ENCODE measurements around the gene ACBD4. TPM values are rescaled to one million over a fixed set of nuclear protein-coding genes. Genes with fewer than 3 reads are reported as not detected.

ACBD4 gene
- total and polyA plus RNA-seq, 3 experiments from 2014 or later = 8.8 to 15.0 (median 9.7) TPM

GRCh38 chr17:45091778-45092425, 43.6 kb upstream of the ACBD4 start:
- H3K27ac ChIP-seq (ENCODE audit: low read depth, low read length) = no peak overlapping the region
- no peak overlapping the region for H3K4me3 Mint-ChIP-seq
- peak in 1 of 5 donors; percentile 26 for DNase-seq
- H3K27me3 Mint-ChIP-seq = no peaks in the 10 kb centered on the region
- no peaks in the 10 kb centered on the region for H3K27me3 ChIP-seq (ENCODE audit: insufficient read depth, low read length, poor library complexity, severe bottlenecking)
- peak overlapping the region in 3 of 8 donors; percentile 5 to 66 (median 37) for H3K27ac Mint-ChIP-seq
- H3K4me3 ChIP-seq (ENCODE audit: low read length) = no peak overlapping the region
- H3K4me1 Mint-ChIP-seq = peaks cover 0 to 2% (median 0%) of the 10 kb centered on the region in 3 donors
- CTCF ChIA-PET = no interaction called here
- peaks cover 62% of the 10 kb centered on the region for H3K36me3 ChIP-seq (ENCODE audit: insufficient read depth, low read length)
- H3K9me3 Mint-ChIP-seq = no peaks in the 10 kb centered on the region
- no peaks in the 10 kb centered on the region for H3K4me1 ChIP-seq (ENCODE audit: insufficient read depth, low read length)
- peaks cover 11 to 84% (median 22%) of the 10 kb centered on the region in 3 donors for H3K36me3 Mint-ChIP-seq
- POLR2A ChIA-PET = interaction anchor here (0.7 kb wide), 1 partner anchor 319 kb away, joined by 4 read pairs; no protein-coding TSS in a partner anchor
- no peaks in the 10 kb centered on the region for H3K9me3 ChIP-seq (ENCODE audit: low read length)

GRCh38 chr17:45092911-45093430, 42.5 kb upstream of the ACBD4 start:
- Mint-ChIP-seq H3K4me1 (peaks cover 0 to 2% (median 0%) of the 10 kb centered on the region in 3 donors), H3K36me3 (peaks cover 11 to 84% (median 19%) of the 10 kb centered on the region in 3 donors), H3K4me3 (no peak overlapping the region), H3K9me3 (no peaks in the 10 kb centered on the region), H3K27ac (no peak overlapping the region), H3K27me3 (no peaks in the 10 kb centered on the region)
- ChIA-PET POLR2A (no interaction called here), CTCF (no interaction called here)
- H3K9me3 ChIP-seq (ENCODE audit: low read length) = no peaks in the 10 kb centered on the region
- H3K4me3 ChIP-seq (ENCODE audit: low read length) = no peak overlapping the region
- H3K27me3 ChIP-seq (ENCODE audit: insufficient read depth, low read length, poor library complexity, severe bottlenecking) = no peaks in the 10 kb centered on the region
- H3K27ac ChIP-seq (ENCODE audit: low read depth, low read length) = no peak overlapping the region
- H3K36me3 ChIP-seq (ENCODE audit: insufficient read depth, low read length) = peaks cover 62% of the 10 kb centered on the region
- H3K4me1 ChIP-seq (ENCODE audit: insufficient read depth, low read length) = no peaks in the 10 kb centered on the region
- peak in 1 of 5 donors; percentile 33 for DNase-seq

GRCh38 chr17:45093444-45094110, 41.9 kb upstream of the ACBD4 start:
- H3K4me1 Mint-ChIP-seq = peaks cover 0 to 2% (median 2%) of the 10 kb centered on the region in 3 donors
- no peak overlapping the region for H3K4me3 ChIP-seq (ENCODE audit: low read length)
- peaks cover 11 to 84% (median 19%) of the 10 kb centered on the region in 3 donors for H3K36me3 Mint-ChIP-seq
- H3K9me3 ChIP-seq (ENCODE audit: low read length) = no peaks in the 10 kb centered on the region
- peak in 1 of 5 donors; percentile 24 for DNase-seq
- H3K27me3 Mint-ChIP-seq = no peaks in the 10 kb centered on the region
- H3K4me1 ChIP-seq (ENCODE audit: insufficient read depth, low read length) = no peaks in the 10 kb centered on the region
- ChIA-PET POLR2A (no interaction called here), CTCF (no interaction called here)
- H3K27ac ChIP-seq (ENCODE audit: low read depth, low read length) = no peak overlapping the region
- peaks cover 64% of the 10 kb centered on the region for H3K36me3 ChIP-seq (ENCODE audit: insufficient read depth, low read length)
- H3K27ac Mint-ChIP-seq = peak overlapping the region in 1 of 8 donors; percentile 49
- H3K27me3 ChIP-seq (ENCODE audit: insufficient read depth, low read length, poor library complexity, severe bottlenecking) = no peaks in the 10 kb centered on the region
- H3K4me3 Mint-ChIP-seq = no peak overlapping the region
- no peaks in the 10 kb centered on the region for H3K9me3 Mint-ChIP-seq

DNA sequence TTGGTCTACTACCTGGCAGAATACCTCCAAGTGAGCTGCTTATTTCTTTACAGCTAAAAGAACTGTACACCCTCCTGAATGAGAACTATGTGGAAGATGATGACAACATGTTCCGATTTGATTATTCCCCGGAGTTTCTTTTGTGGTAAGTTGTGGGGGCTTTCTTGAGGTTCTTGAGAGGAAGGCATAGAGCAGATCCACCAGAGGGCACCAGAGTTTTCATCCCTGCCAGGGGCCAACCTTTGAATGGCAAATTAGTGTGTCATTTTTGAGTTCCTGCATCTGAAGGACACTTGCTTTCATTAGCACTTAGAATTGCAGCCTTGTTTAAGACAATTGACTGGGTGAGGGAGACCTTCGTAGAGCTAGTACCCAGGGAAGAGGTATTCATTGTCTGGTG, 39.3 kb upstream of the ACBD4 start:
- H3K4me1 ChIP-seq (ENCODE audit: insufficient read depth, low read length) = no peaks in the 10 kb centered on the region
- Mint-ChIP-seq H3K4me3 (no peak overlapping the region), H3K9me3 (no peaks in the 10 kb centered on the region), H3K27me3 (no peaks in the 10 kb centered on the region), H3K36me3 (peaks cover 8 to 85% (median 16%) of the 10 kb centered on the region in 3 donors), H3K4me1 (peaks cover 0 to 7% (median 2%) of the 10 kb centered on the region in 3 donors), H3K27ac (peak overlapping the region in 1 of 8 donors; percentile 80)
- no peak for DNase-seq
- H3K9me3 ChIP-seq (ENCODE audit: low read length) = no peaks in the 10 kb centered on the region
- ChIA-PET POLR2A (no interaction called here), CTCF (interaction anchor here (1.2 kb wide), 1 partner anchor 102 kb away, joined by 4 read pairs; no protein-coding TSS in a partner anchor)
- H3K27ac ChIP-seq (ENCODE audit: low read depth, low read length) = no peak overlapping the region
- H3K4me3 ChIP-seq (ENCODE audit: low read length) = no peak overlapping the region
- H3K27me3 ChIP-seq (ENCODE audit: insufficient read depth, low read length, poor library complexity, severe bottlenecking) = no peaks in the 10 kb centered on the region
- peaks cover 59% of the 10 kb centered on the region for H3K36me3 ChIP-seq (ENCODE audit: insufficient read depth, low read length)

GRCh38 chr17:45096926-45097325, 38.6 kb upstream of the ACBD4 start:
- Histone ChIP-seq H3K36me3 (ENCODE audit: insufficient read depth, low read length) (peaks cover 56% of the 10 kb centered on the region), H3K4me1 (ENCODE audit: insufficient read depth, low read length) (no peaks in the 10 kb centered on the region), H3K27ac (ENCODE audit: low read depth, low read length) (no peak overlapping the region), H3K4me3 (ENCODE audit: low read length) (no peak overlapping the region), H3K9me3 (ENCODE audit: low read length) (no peaks in the 10 kb centered on the region), H3K27me3 (ENCODE audit: insufficient read depth, low read length, poor library complexity, severe bottlenecking) (no peaks in the 10 kb centered on the region)
- peaks cover 8 to 84% (median 15%) of the 10 kb centered on the region in 3 donors for H3K36me3 Mint-ChIP-seq
- H3K9me3 Mint-ChIP-seq = no peaks in the 10 kb centered on the region
- H3K4me1 Mint-ChIP-seq = peaks cover 0 to 7% (median 2%) of the 10 kb centered on the region in 3 donors
- no peak overlapping the region for H3K4me3 Mint-ChIP-seq
- CTCF ChIA-PET = no interaction called here
- no peak for DNase-seq
- H3K27me3 Mint-ChIP-seq = no peaks in the 10 kb centered on the region
- POLR2A ChIA-PET = no interaction called here
- H3K27ac Mint-ChIP-seq = no peak overlapping the region

DNA sequence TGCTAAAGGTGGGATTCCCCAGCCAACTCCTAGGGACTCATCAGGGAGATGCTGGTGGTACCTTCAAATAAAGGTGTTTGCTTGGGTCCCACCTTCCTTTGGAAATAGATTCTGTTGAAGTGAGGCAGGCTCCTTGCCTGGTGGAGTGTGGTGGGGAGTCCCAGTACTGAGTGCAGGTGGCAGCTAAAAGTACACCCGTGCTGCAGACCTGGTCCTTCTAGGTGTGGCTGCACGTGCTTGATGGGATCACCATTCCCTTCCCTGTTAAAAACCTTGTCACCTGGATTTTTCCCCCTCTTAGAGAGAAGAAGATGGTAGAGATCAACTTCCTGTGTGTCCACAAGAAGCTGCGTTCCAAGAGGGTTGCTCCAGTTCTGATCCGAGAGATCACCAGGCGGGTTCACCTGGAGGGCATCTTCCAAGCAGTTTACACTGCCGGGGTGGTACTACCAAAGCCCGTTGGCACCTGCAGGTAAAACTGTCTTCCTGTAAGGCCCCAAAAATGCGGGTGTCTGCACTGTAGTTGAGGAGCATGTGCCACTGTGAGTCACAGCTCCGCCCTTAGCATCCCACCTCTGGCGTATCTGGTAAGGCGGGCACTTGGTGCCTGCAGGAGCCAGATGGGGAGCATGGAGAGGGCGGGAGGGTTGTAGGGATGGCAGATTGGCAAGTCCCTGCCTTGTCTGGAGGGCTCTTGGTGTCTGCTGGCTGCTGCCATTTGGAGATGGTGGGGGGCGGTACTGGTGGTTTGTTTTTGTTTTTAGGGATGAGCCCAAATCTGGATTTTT, 37.2 kb upstream of the ACBD4 start:
- no peak for DNase-seq
- peaks cover 5 to 86% (median 18%) of the 10 kb centered on the region in 3 donors for H3K36me3 Mint-ChIP-seq
- Histone ChIP-seq H3K27ac (ENCODE audit: low read depth, low read length) (no peak overlapping the region), H3K4me3 (ENCODE audit: low read length) (no peak overlapping the region), H3K9me3 (ENCODE audit: low read length) (no peaks in the 10 kb centered on the region), H3K27me3 (ENCODE audit: insufficient read depth, low read length, poor library complexity, severe bottlenecking) (no peaks in the 10 kb centered on the region), H3K4me1 (ENCODE audit: insufficient read depth, low read length) (no peaks in the 10 kb centered on the region), H3K36me3 (ENCODE audit: insufficient read depth, low read length) (peaks cover 60% of the 10 kb centered on the region)
- no peak overlapping the region for H3K4me3 Mint-ChIP-seq
- H3K9me3 Mint-ChIP-seq = no peaks in the 10 kb centered on the region
- CTCF ChIA-PET = interaction anchor here (1.2 to 3.3 kb wide), 10 partner anchors 8 to 207 kb away, joined by 3 to 17 read pairs (median 8); partner anchors contain the start of gene ACBD4
- H3K4me1 Mint-ChIP-seq = peaks cover 0 to 7% (median 0%) of the 10 kb centered on the region in 3 donors
- POLR2A ChIA-PET = interaction anchor here (0.9 kb wide), 1 partner anchor 47 kb away, joined by 3 read pairs; no protein-coding TSS in a partner anchor
- peak overlapping the region in 3 of 8 donors; percentile 17 to 73 (median 72) for H3K27ac Mint-ChIP-seq
- H3K27me3 Mint-ChIP-seq = no peaks in the 10 kb centered on the region

- Histone ChIP-seq H3K4me1 (ENCODE audit: insufficient read depth, low read length) (no peaks in the 10 kb centered on the region), H3K27ac (ENCODE audit: low read depth, low read length) (no peak overlapping the region), H3K4me3 (ENCODE audit: low read length) (no peak overlapping the region), H3K9me3 (ENCODE audit: low read length) (no peaks in the 10 kb centered on the region), H3K36me3 (ENCODE audit: insufficient read depth, low read length) (peaks cover 61% of the 10 kb centered on the region), H3K27me3 (ENCODE audit: insufficient read depth, low read length, poor library complexity, severe bottlenecking) (no peaks in the 10 kb centered on the region)
- H3K4me3 Mint-ChIP-seq = no peak overlapping the region
- H3K36me3 Mint-ChIP-seq = peaks cover 5 to 86% (median 14%) of the 10 kb centered on the region in 3 donors
- POLR2A ChIA-PET = interaction anchor here (0.9 kb wide), 1 partner anchor 48 kb away, joined by 3 read pairs; no protein-coding TSS in a partner anchor
- peaks cover 0 to 7% (median 0%) of the 10 kb centered on the region in 3 donors for H3K4me1 Mint-ChIP-seq
- peak overlapping the region in 6 of 8 donors; percentile 16 to 72 (median 32) for H3K27ac Mint-ChIP-seq
- peak; percentile 43 to 79 (median 49) for DNase-seq
- no peaks in the 10 kb centered on the region for H3K27me3 Mint-ChIP-seq
- CTCF ChIA-PET = interaction anchor here (1.0 to 3.3 kb wide), 15 partner anchors 9 to 288 kb away, joined by 3 to 17 read pairs (median 7); partner anchors contain the start of genes ACBD4 and DCAKD
- H3K9me3 Mint-ChIP-seq = no peaks in the 10 kb centered on the region
These were observed 36.4 kb upstream of the ACBD4 start for GRCh38 chr17:45098869-45099616.

Data from CD8-positive, alpha-beta memory T cell (primary cell).